Astrocyte (in vitro differentiated cells and primary cell): Measurements from ENCODE around the gene WDR86. TPM values are rescaled to one million over a fixed set of nuclear protein-coding genes. Genes with fewer than 3 reads are reported as not detected.

Experiments
- DNase-seq: peaks from one replicate; pipeline ENCODE4 v3.0.0-alpha.2; 2010; ENCODE audit warnings: low read depth
- FAIRE-seq: peaks from 2 replicates; lab custom pipeline; 2011; peaks lifted over from hg19 to GRCh38; lab: Jason Lieb, UNC
- H2AFZ ChIP-seq: 2 replicates; pipeline ENCODE4 v1.6.0; 2012; ENCODE audit warnings: low read depth, low read length, inconsistent platforms
- H3K27ac ChIP-seq: 2 replicates; pipeline ENCODE4 v1.5.1; 2011; ENCODE audit warnings: low read depth, low read length, inconsistent platforms
- H3K27me3 ChIP-seq: 2 replicates; pipeline ENCODE4 v1.6.0; 2011; ENCODE audit warnings: low read length, inconsistent platforms; ENCODE audit not compliant: insufficient read depth
- H3K36me3 ChIP-seq: 2 replicates; pipeline ENCODE4 v1.5.1; 2011; ENCODE audit warnings: low read length, inconsistent platforms; ENCODE audit not compliant: insufficient read depth
- H3K4me1 ChIP-seq: 2 replicates; pipeline ENCODE4 v1.5.1; 2011; ENCODE audit warnings: low read length, inconsistent platforms; ENCODE audit not compliant: insufficient read depth
- H3K4me2 ChIP-seq: 2 replicates; pipeline ENCODE4 v1.6.0; 2012; ENCODE audit warnings: low read length, inconsistent platforms
- H3K4me3 ChIP-seq: 2 replicates; pipeline ENCODE4 v1.5.1; 2011; ENCODE audit warnings: low read depth, mild to moderate bottlenecking, low read length, inconsistent platforms; ENCODE audit not compliant: insufficient read depth
- H3K79me2 ChIP-seq: 2 replicates; pipeline ENCODE4 v1.6.0; 2012; ENCODE audit warnings: mild to moderate bottlenecking, low read length, inconsistent platforms; ENCODE audit not compliant: insufficient read depth
- H3K9ac ChIP-seq: 2 replicates; pipeline ENCODE4 v1.6.0; 2012; ENCODE audit warnings: mild to moderate bottlenecking, low read length, inconsistent platforms
- H3K9me3 ChIP-seq: 2 replicates; pipeline ENCODE4 v1.5.1; 2012; ENCODE audit warnings: low read depth, mild to moderate bottlenecking, low read length, inconsistent platforms; ENCODE audit not compliant: insufficient read depth
- H4K20me1 ChIP-seq: 2 replicates; pipeline ENCODE4 v1.6.0; 2012; ENCODE audit warnings: low read length, inconsistent platforms; ENCODE audit not compliant: insufficient read depth
- H3K27ac Mint-ChIP-seq: one replicate; pipeline ENCODE4 v1.8.0; 2021; ENCODE audit warnings: mild to moderate bottlenecking, mixed read lengths; ENCODE audit not compliant: unreplicated experiment
- H3K27me3 Mint-ChIP-seq: one replicate; pipeline ENCODE4 v1.8.0; 2021; ENCODE audit warnings: low read depth, mixed read lengths; ENCODE audit not compliant: unreplicated experiment
- H3K36me3 Mint-ChIP-seq: one replicate; pipeline ENCODE4 v1.8.0; 2021; ENCODE audit warnings: low read depth, mixed read lengths; ENCODE audit not compliant: unreplicated experiment
- H3K4me1 Mint-ChIP-seq: one replicate; pipeline ENCODE4 v1.8.0; 2021; ENCODE audit warnings: low read depth, mixed read lengths; ENCODE audit not compliant: unreplicated experiment
- H3K4me3 Mint-ChIP-seq: one replicate; pipeline ENCODE4 v1.8.0; 2021; ENCODE audit warnings: mild to moderate bottlenecking, moderate library complexity, mixed read lengths; ENCODE audit not compliant: unreplicated experiment
- H3K9me3 Mint-ChIP-seq: one replicate; pipeline ENCODE4 v1.8.0; 2021; ENCODE audit warnings: mild to moderate bottlenecking, mixed read lengths; ENCODE audit not compliant: unreplicated experiment
- CTCF ChIP-seq: IDR thresholded peaks from 2 replicates; pipeline ENCODE4 v1.5.1; 2011; ENCODE audit warnings: low read depth, mild to moderate bottlenecking, inconsistent platforms, low read length, moderate library complexity; ENCODE audit not compliant: insufficient read depth
- EZH2 ChIP-seq: IDR thresholded peaks from 2 replicates; pipeline ENCODE4 v1.6.1; 2012; ENCODE audit warnings: mild to moderate bottlenecking, low read length, inconsistent platforms; ENCODE audit not compliant: insufficient read depth
- total RNA-seq: library from RNA; stranded (reverse); gene quantifications from 2 replicates; pipeline ENCODE4 v1.2.1, GENCODE V29; 2021

The WDR86 gene
- total RNA-seq, 1 donor from 2014 or later, result 3.6 TPM

- Mint-ChIP-seq H3K9me3 (no peaks in the 10 kb centered on the region), H3K4me3 (no peak overlapping the region), H3K4me1 (peaks cover 6% of the 10 kb centered on the region), H3K36me3 (peaks cover 2% of the 10 kb centered on the region), H3K27me3 (peaks cover 66% of the 10 kb centered on the region), H3K27ac (no peak overlapping the region)
- Histone ChIP-seq H3K27me3 (peaks cover 5% of the 10 kb centered on the region), H3K4me1 (no peaks in the 10 kb centered on the region), H3K4me3 (no peak overlapping the region), H3K9me3 (no peaks in the 10 kb centered on the region), H3K36me3 (no peaks in the 10 kb centered on the region), H3K9ac (no peak overlapping the region), H2AFZ (no peak overlapping the region), H3K4me2 (no peak overlapping the region), H3K79me2 (no peaks in the 10 kb centered on the region), H3K27ac (no peak overlapping the region), H4K20me1 (no peaks in the 10 kb centered on the region)
- no peak for DNase-seq
- FAIRE-seq, result no peak
- TF ChIP-seq CTCF (no peak), EZH2 (no peak)
Measured at GRCh38 chr7:151390598-151391357, 19.1 kb downstream of the WDR86 start.

GRCh38 chr7:151389768-151390597, 19.9 kb downstream of the WDR86 start:
- Histone ChIP-seq H3K79me2 (no peaks in the 10 kb centered on the region), H3K4me1 (no peaks in the 10 kb centered on the region), H3K9me3 (no peaks in the 10 kb centered on the region), H3K9ac (no peak overlapping the region), H3K4me3 (no peak overlapping the region), H3K27ac (no peak overlapping the region), H3K36me3 (no peaks in the 10 kb centered on the region), H2AFZ (no peak overlapping the region), H3K4me2 (no peak overlapping the region), H4K20me1 (no peaks in the 10 kb centered on the region), H3K27me3 (peaks cover 5% of the 10 kb centered on the region)
- Mint-ChIP-seq H3K27ac (no peak overlapping the region), H3K9me3 (no peaks in the 10 kb centered on the region), H3K4me3 (no peak overlapping the region), H3K36me3 (peaks cover 2% of the 10 kb centered on the region), H3K27me3 (peaks cover 68% of the 10 kb centered on the region), H3K4me1 (peaks cover 6% of the 10 kb centered on the region)
- FAIRE-seq (no peak), DNase-seq (no peak)
- TF ChIP-seq CTCF (no peak), EZH2 (no peak)
